ENCODE results near the gene GUK1.

The GUK1 gene

DNA sequence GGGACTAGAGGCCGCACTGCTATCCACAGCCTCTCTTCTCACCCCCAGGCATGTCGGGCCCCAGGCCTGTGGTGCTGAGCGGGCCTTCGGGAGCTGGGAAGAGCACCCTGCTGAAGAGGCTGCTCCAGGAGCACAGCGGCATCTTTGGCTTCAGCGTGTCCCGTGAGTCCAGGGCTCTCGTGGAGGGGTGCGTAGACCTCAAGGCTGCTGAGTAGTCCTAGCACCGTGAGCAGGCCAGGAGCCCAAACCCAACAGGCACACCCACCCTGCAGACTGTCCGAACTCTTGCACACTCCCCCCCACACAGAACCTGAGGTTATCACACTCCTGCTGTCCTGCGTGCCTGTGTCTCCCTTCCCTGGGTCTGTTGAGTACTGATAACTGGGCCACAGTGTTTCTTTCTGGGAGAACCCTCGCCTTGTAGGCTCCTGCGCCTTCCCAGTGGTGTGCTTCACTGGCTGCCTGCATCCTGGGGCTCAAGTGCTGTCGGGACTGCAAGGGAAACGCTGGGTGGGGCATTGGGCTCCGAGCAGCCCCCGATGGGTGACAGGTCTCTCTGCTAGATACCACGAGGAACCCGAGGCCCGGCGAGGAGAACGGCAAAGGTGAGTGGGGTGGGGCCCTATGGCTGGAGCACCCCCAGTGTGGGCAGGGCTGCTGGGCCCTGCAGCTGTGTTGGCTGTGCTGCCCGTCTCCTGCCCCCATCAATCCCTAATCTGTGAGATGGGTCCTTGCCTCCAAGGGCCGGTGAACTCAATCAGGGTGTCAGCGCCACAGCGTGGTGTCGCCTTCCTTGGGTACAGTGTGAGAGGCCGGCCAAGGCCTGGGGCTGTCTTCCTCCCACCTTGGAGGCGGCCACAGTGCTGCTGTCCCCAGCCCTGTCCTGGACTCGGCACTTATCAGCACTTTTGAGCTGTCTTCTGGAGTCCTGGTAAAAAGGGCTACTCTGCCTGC, 5.7 kb downstream of the GUK1 start:
- H2AFZ ChIP-seq (ENCODE audit: low read length), result no peak overlapping the region
- no peak overlapping the region for H3K27ac ChIP-seq (ENCODE audit: low read length)
- H3K4me3 ChIP-seq (ENCODE audit: low read length), result no peak overlapping the region
- peaks cover 6% of the 10 kb centered on the region; the same call in 1 of the 2 replicates for H3K36me3 ChIP-seq (replicated peaks; ENCODE audit: insufficient read depth, low read length)
- H3K4me2 ChIP-seq (ENCODE audit: low read depth, low read length), result no peak overlapping the region
- H3K27me3 ChIP-seq (replicated peaks; ENCODE audit: insufficient read depth, low read length), result no peaks in the 10 kb centered on the region
- no peak for TF ChIP-seq EZH2phosphoT487 (IDR thresholded peaks at IDR 0.05; ENCODE audit: low read length)
- TF ChIP-seq, protein P1, sequence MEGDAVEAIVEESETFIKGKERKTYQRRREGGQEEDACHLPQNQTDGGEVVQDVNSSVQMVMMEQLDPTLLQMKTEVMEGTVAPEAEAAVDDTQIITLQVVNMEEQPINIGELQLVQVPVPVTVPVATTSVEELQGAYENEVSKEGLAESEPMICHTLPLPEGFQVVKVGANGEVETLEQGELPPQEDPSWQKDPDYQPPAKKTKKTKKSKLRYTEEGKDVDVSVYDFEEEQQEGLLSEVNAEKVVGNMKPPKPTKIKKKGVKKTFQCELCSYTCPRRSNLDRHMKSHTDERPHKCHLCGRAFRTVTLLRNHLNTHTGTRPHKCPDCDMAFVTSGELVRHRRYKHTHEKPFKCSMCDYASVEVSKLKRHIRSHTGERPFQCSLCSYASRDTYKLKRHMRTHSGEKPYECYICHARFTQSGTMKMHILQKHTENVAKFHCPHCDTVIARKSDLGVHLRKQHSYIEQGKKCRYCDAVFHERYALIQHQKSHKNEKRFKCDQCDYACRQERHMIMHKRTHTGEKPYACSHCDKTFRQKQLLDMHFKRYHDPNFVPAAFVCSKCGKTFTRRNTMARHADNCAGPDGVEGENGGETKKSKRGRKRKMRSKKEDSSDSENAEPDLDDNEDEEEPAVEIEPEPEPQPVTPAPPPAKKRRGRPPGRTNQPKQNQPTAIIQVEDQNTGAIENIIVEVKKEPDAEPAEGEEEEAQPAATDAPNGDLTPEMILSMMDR (IDR thresholded peaks at IDR 0.05; ENCODE audit: low read length), result no peak
- no peak for TF ChIP-seq EZH2 (optimal IDR thresholded peaks at IDR 0.05; ENCODE audit: low read depth, low read length)
- no peaks in the 10 kb centered on the region for H3K9me2 ChIP-seq (replicated peaks; ENCODE audit: insufficient read depth, low read length)
- DNase-seq, result no peak
- no peak overlapping the region for H3K9ac ChIP-seq (ENCODE audit: low read length)
- peaks cover 32% of the 10 kb centered on the region for H4K20me1 ChIP-seq (ENCODE audit: insufficient read depth, low read length)
- H3K79me2 ChIP-seq (ENCODE audit: low read length), result peaks cover 69% of the 10 kb centered on the region
- peaks cover 6% of the 10 kb centered on the region for H3F3A ChIP-seq (ENCODE audit: insufficient read depth, low read length)
- no peaks in the 10 kb centered on the region for H3K9me3 ChIP-seq (replicated peaks; ENCODE audit: insufficient read depth, low read length)
- H3K4me1 ChIP-seq (ENCODE audit: low read length), result peaks cover 14% of the 10 kb centered on the region

DNA sequence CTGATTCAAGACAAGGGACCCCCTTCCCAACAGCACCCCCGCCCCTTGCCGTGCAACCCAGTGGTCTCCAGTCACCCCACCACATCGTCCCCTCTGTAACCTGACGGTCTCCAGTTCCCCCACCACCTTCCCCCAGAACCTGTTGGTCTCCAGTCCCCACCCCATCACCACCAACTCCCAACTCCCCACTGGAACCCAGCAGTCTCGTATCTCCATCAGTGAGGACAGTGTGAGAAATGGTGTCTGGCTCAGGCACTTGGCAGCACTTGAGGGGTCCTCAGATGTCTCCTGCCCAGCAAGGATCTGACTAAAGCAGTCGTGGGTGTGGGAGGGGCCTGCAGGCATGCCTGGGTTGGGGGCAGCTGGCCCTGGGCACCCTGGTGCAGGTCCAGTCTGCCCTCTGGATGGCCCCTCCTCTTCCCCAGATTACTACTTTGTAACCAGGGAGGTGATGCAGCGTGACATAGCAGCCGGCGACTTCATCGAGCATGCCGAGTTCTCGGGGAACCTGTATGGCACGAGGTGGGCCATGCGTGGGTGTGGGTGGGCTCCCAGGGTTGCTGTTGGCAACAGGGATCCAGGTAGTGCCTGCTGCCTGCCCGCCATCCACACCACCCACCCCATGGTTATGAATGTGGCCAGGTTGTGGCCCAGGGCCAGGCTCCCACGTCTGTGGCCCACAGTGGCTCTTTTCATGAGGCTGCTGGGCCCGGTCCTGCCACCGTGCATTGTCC, 6.5 kb downstream of the GUK1 start:
- H3K36me3 ChIP-seq (replicated peaks; ENCODE audit: insufficient read depth, low read length), result peaks cover 6% of the 10 kb centered on the region; the same call in 1 of the 2 replicates
- no peaks in the 10 kb centered on the region for H3K9me2 ChIP-seq (replicated peaks; ENCODE audit: insufficient read depth, low read length)
- TF ChIP-seq EZH2 (optimal IDR thresholded peaks at IDR 0.05; ENCODE audit: low read depth, low read length) (no peak), EZH2phosphoT487 (IDR thresholded peaks at IDR 0.05; ENCODE audit: low read length) (no peak)
- TF ChIP-seq, protein P1 (IDR thresholded peaks at IDR 0.05; ENCODE audit: low read length), result no peak
- H3K9ac ChIP-seq (ENCODE audit: low read length), result no peak overlapping the region
- peaks cover 32% of the 10 kb centered on the region for H4K20me1 ChIP-seq (ENCODE audit: insufficient read depth, low read length)
- no peaks in the 10 kb centered on the region for H3K9me3 ChIP-seq (replicated peaks; ENCODE audit: insufficient read depth, low read length)
- no peaks in the 10 kb centered on the region for H3F3A ChIP-seq (ENCODE audit: insufficient read depth, low read length)
- H3K4me1 ChIP-seq (ENCODE audit: low read length), result peaks cover 12% of the 10 kb centered on the region
- no peak overlapping the region for H3K4me2 ChIP-seq (ENCODE audit: low read depth, low read length)
- no peaks in the 10 kb centered on the region for H3K27me3 ChIP-seq (replicated peaks; ENCODE audit: insufficient read depth, low read length)
- H3K79me2 ChIP-seq (ENCODE audit: low read length), result peaks cover 60% of the 10 kb centered on the region
- no peak overlapping the region for H2AFZ ChIP-seq (ENCODE audit: low read length)
- no peak overlapping the region for H3K4me3 ChIP-seq (ENCODE audit: low read length)
- no peak overlapping the region for H3K27ac ChIP-seq (ENCODE audit: low read length)
- no peak for DNase-seq

DNA sequence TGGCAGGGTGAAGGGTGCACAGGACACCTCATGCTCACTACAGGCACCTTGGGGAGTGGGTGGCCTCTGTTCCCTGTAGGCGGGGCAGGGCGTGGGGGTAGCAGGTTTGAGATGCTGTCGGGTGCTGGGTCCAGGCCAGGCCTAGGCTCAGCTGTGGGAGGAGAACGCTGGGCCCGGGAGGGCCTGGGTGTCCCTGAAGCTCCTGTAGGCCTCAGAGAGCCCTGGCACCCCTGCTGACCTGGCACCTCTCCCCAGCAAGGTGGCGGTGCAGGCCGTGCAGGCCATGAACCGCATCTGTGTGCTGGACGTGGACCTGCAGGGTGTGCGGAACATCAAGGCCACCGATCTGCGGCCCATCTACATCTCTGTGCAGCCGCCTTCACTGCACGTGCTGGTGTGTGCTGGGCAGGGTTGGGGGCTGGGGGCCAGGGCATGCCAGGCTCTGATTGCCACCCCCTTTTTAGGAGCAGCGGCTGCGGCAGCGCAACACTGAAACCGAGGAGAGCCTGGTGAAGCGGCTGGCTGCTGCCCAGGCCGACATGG, 7.1 kb downstream of the GUK1 start:
- peaks cover 6% of the 10 kb centered on the region for H3K4me1 ChIP-seq (ENCODE audit: low read length)
- DNase-seq, result no peak
- H3K9ac ChIP-seq (ENCODE audit: low read length), result no peak overlapping the region
- H3K27me3 ChIP-seq (replicated peaks; ENCODE audit: insufficient read depth, low read length), result no peaks in the 10 kb centered on the region
- TF ChIP-seq, protein P1 (IDR thresholded peaks at IDR 0.05; ENCODE audit: low read length), result no peak
- TF ChIP-seq EZH2phosphoT487 (IDR thresholded peaks at IDR 0.05; ENCODE audit: low read length), result no peak
- no peak for TF ChIP-seq EZH2 (optimal IDR thresholded peaks at IDR 0.05; ENCODE audit: low read depth, low read length)
- H3K79me2 ChIP-seq (ENCODE audit: low read length), result peaks cover 54% of the 10 kb centered on the region
- H3F3A ChIP-seq (ENCODE audit: insufficient read depth, low read length), result no peaks in the 10 kb centered on the region
- peaks cover 26% of the 10 kb centered on the region for H4K20me1 ChIP-seq (ENCODE audit: insufficient read depth, low read length)
- no peaks in the 10 kb centered on the region for H3K9me2 ChIP-seq (replicated peaks; ENCODE audit: insufficient read depth, low read length)
- H3K9me3 ChIP-seq (replicated peaks; ENCODE audit: insufficient read depth, low read length), result no peaks in the 10 kb centered on the region
- no peak overlapping the region for H2AFZ ChIP-seq (ENCODE audit: low read length)
- H3K27ac ChIP-seq (ENCODE audit: low read length), result no peak overlapping the region
- no peak overlapping the region for H3K4me2 ChIP-seq (ENCODE audit: low read depth, low read length)
- peaks cover 6% of the 10 kb centered on the region; the same call in 1 of the 2 replicates for H3K36me3 ChIP-seq (replicated peaks; ENCODE audit: insufficient read depth, low read length)
- H3K4me3 ChIP-seq (ENCODE audit: low read length), result no peak overlapping the region
